Measurements from ENCODE around the gene HSD17B2.

DNA sequence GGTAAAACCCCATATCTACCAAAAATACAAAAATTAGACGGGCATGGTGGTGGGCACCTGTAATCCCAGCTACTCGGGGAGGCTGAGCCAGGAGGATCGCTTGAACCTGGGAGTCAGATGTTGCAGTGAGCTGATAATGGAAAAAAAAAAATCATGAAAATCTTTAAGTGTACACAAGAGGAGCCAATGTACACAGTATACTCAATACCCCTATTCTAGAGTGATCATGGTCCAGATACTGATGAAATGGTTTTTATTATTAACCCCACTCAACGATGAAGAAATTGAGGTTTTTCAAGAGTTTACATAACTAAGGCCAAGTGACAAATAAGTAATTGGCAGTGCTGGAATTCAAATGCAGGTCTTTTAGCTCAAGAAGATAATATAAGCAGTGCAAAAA lies 11.5 kb downstream of the HSD17B2 start:
- TF ChIP-seq ZC3H10 (CRISPR knock-in tag; IDR thresholded peaks at IDR 0.05) = no peak
- TF ChIP-seq RARB (CRISPR knock-in tag; IDR thresholded peaks at IDR 0.05) = no peak
- TF ChIP-seq ZFP30 (CRISPR knock-in tag; IDR thresholded peaks at IDR 0.05) = no peak
- TF ChIP-seq ZNF565 (CRISPR knock-in tag; conservative IDR thresholded peaks at IDR 0.05; ENCODE audit: low read depth) = no peak
